ENCODE measurements around the gene FAM174B. TPM values are rescaled to one million over a fixed set of nuclear protein-coding genes. Genes with fewer than 3 reads are reported as not detected.

FAM174B gene
- total and polyA plus RNA-seq, 8 donors = 14.6 to 54.0 (median 31.0) TPM

DNA sequence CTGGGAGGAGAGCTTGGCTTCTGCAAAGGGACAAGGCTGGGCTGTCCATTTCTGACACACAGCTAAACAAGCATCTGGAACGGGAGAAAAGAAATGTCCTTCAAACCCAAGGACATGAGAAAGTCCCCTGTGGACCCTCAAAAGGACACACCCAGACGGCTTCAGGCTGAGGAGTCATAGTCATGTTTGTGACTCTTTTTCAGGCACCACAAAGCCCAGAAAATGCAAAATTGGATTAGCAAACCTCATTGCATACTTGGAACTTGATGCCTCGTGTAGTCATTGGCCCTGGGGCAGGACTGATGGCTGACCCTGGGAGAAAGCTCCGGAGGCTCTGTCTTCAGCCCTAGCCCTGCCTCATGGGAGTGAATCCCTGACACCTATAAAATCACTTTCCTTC lies 21.5 kb downstream of the FAM174B start:
- no peak for TF ChIP-seq POLR2AphosphoS5 (IDR thresholded peaks at IDR 0.05)
- no peak for TF ChIP-seq POLR2A (IDR thresholded peaks at IDR 0.05)
- no peak for TF ChIP-seq EP300 (IDR thresholded peaks at IDR 0.05)
- TF ChIP-seq, protein P1, sequence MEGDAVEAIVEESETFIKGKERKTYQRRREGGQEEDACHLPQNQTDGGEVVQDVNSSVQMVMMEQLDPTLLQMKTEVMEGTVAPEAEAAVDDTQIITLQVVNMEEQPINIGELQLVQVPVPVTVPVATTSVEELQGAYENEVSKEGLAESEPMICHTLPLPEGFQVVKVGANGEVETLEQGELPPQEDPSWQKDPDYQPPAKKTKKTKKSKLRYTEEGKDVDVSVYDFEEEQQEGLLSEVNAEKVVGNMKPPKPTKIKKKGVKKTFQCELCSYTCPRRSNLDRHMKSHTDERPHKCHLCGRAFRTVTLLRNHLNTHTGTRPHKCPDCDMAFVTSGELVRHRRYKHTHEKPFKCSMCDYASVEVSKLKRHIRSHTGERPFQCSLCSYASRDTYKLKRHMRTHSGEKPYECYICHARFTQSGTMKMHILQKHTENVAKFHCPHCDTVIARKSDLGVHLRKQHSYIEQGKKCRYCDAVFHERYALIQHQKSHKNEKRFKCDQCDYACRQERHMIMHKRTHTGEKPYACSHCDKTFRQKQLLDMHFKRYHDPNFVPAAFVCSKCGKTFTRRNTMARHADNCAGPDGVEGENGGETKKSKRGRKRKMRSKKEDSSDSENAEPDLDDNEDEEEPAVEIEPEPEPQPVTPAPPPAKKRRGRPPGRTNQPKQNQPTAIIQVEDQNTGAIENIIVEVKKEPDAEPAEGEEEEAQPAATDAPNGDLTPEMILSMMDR (IDR thresholded peaks at IDR 0.05) = no peak
- Histone ChIP-seq H3K27ac (peak overlapping the region in 3 of 5 donors; percentile 17 to 91 (median 59)), H3K4me3 (no peak overlapping the region), H3K36me3 (peaks cover 0 to 13% (median 13%) of the 10 kb centered on the region in 4 donors), H3K9me3 (no peaks in the 10 kb centered on the region), H3K27me3 (no peaks in the 10 kb centered on the region), H3K4me1 (peaks cover 50 to 64% (median 57%) of the 10 kb centered on the region in 4 donors)
- intact Hi-C loops (cut with DNase I; ENCODE audit: low total_unique reads) = no loop called here
- WGBS, 5 donors = 57 to 75% (median 68%) methylated on average over 4 of the region's 4 CpGs
- no peak for DNase-seq

- no peak for DNase-seq
- Histone ChIP-seq H3K4me1 (peaks cover 43 to 58% (median 50%) of the 10 kb centered on the region in 4 donors), H3K27me3 (no peaks in the 10 kb centered on the region), H3K27ac (peak overlapping the region in 4 of 5 donors; percentile 17 to 91 (median 57)), H3K9me3 (no peaks in the 10 kb centered on the region), H3K4me3 (no peak overlapping the region), H3K36me3 (peaks cover 0 to 20% (median 17%) of the 10 kb centered on the region in 4 donors)
- WGBS, 5 donors = 40 to 63% (median 50%) methylated on average over 6 of the region's 6 CpGs
- no peak for TF ChIP-seq POLR2A (IDR thresholded peaks at IDR 0.05)
- TF ChIP-seq POLR2AphosphoS5 (IDR thresholded peaks at IDR 0.05) = peak in 1 of 3 donors; percentile 17
- intact Hi-C loops (cut with DNase I; ENCODE audit: low total_unique reads) = no loop called here
Measured at GRCh38 chr15:92633418-92633817, 22.2 kb downstream of the FAM174B start.

DNA sequence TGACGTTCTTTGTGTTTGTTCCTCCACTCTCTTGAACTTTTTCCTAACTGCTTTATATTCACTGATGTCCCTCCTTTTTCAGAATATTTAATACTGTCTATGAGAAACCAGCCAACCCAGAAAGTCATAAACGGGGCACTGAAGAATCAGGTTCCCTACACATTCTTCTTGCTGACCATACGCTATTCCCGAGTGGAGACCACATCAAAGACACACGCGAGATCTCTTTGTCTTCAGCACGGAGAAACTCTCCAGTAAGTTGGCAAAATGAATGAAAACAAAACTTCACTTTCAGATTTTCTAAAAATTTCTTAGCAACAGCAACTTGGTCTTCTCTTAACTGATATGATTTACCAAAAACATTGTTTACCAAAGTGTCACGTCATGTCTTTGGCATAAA lies 22.6 kb downstream of the FAM174B start:
- DNase-seq = no peak
- Histone ChIP-seq H3K36me3 (peaks cover 0 to 22% (median 21%) of the 10 kb centered on the region in 4 donors), H3K4me3 (no peak overlapping the region), H3K9me3 (no peaks in the 10 kb centered on the region), H3K27me3 (no peaks in the 10 kb centered on the region), H3K4me1 (peaks cover 39 to 53% (median 47%) of the 10 kb centered on the region in 4 donors), H3K27ac (peak overlapping the region in 3 of 5 donors; percentile 28 to 91 (median 59))
- WGBS, 5 donors = 64 to 83% (median 68%) methylated on average over 8 of the region's 8 CpGs
- no peak for TF ChIP-seq POLR2A (IDR thresholded peaks at IDR 0.05)
- TF ChIP-seq, protein P1 (IDR thresholded peaks at IDR 0.05) = no peak
- no peak for TF ChIP-seq EP300 (IDR thresholded peaks at IDR 0.05)
- TF ChIP-seq POLR2AphosphoS5 (IDR thresholded peaks at IDR 0.05) = no peak
- intact Hi-C loops (cut with DNase I; ENCODE audit: low total_unique reads) = no loop called here

- TF ChIP-seq EP300 (IDR thresholded peaks at IDR 0.05) = no peak
- no peak for TF ChIP-seq POLR2A (IDR thresholded peaks at IDR 0.05)
- TF ChIP-seq, protein P1 (IDR thresholded peaks at IDR 0.05) = no peak
- no peak for TF ChIP-seq POLR2AphosphoS5 (IDR thresholded peaks at IDR 0.05)
- Histone ChIP-seq H3K27me3 (no peaks in the 10 kb centered on the region), H3K36me3 (peaks cover 0 to 33% (median 28%) of the 10 kb centered on the region in 4 donors), H3K4me1 (peaks cover 28 to 41% (median 35%) of the 10 kb centered on the region in 4 donors), H3K9me3 (no peaks in the 10 kb centered on the region), H3K4me3 (no peak overlapping the region), H3K27ac (no peak overlapping the region)
- intact Hi-C loops (cut with DNase I; ENCODE audit: low total_unique reads) = no loop called here
- peak in 1 of 2 donors; percentile 22 for DNase-seq
- WGBS, 5 donors = 84 to 89% (median 87%) methylated on average over 11 of the region's 11 CpGs
Measured at GRCh38 chr15:92631721-92632120, 23.9 kb downstream of the FAM174B start.

DNA sequence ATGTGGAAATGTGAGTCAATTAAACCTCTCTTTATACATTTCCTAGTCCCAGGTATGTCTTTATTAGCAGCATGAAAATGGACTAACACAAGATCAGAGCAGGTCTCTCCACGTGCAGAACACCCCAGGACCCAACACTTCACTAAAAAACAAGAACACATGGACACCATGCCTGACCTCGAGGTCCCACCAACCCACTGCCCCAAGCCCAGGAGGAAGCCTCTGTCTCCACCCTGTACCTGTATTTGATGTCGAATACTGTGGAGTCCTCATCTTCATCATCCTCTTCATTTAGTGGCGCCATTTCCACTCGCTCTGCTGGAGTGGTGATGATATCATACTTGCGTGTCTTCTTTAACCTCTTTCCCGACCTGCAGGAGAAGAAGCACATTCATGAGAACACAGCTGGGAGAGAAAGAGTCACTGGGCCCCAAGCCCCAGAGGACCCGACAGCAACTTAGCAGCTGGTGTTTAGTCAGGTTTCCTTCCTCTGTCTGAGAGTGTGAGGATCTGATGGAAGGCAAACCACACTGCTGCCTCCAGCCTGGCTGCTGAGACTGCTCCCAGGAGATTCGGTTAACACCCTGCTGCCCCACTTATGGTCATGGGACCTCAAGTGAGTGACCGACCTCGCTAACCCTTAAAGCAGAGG lies 25.5 kb downstream of the FAM174B start:
- peak in 1 of 2 donors; percentile 11 for DNase-seq
- H3K9me3 ChIP-seq = no peaks in the 10 kb centered on the region
- H3K36me3 ChIP-seq = peaks cover 0 to 36% (median 30%) of the 10 kb centered on the region in 4 donors
- TF ChIP-seq EP300 (IDR thresholded peaks at IDR 0.05) (no peak), POLR2A (IDR thresholded peaks at IDR 0.05) (no peak), POLR2AphosphoS5 (IDR thresholded peaks at IDR 0.05) (no peak)
- TF ChIP-seq, protein P1 (IDR thresholded peaks at IDR 0.05) = no peak
- H3K4me3 ChIP-seq = no peak overlapping the region
- intact Hi-C loops (cut with DNase I; ENCODE audit: low total_unique reads) = no loop called here
- peaks cover 18 to 40% (median 28%) of the 10 kb centered on the region in 4 donors for H3K4me1 ChIP-seq
- H3K27ac ChIP-seq = no peak overlapping the region
- WGBS, 5 donors = 87 to 92% (median 90%) methylated on average over 11 of the region's 11 CpGs
- no peaks in the 10 kb centered on the region for H3K27me3 ChIP-seq

Data from stomach (tissue), 9 donors.